ENCODE results near the gene CADPS2.

DNA sequence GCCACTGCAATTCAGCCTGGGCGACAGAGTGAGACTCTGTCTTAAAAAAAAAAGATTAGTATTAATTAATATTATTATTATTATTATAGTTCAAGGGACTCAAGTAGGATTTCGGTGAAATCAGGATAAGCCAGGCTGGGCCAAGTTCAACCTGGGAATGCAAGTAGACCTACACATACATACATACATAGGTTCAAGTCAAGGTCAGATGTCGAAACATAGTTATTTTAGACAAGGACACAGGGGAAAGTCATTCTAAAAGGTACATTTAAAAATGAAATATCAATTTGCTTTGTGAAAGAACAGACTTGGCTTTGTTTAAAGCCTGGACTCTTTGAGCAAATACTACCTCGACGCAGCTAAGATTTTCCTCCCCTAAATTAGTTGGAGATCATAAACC is 336.7 kb downstream of the CADPS2 start:
- TF ChIP-seq, protein P1, sequence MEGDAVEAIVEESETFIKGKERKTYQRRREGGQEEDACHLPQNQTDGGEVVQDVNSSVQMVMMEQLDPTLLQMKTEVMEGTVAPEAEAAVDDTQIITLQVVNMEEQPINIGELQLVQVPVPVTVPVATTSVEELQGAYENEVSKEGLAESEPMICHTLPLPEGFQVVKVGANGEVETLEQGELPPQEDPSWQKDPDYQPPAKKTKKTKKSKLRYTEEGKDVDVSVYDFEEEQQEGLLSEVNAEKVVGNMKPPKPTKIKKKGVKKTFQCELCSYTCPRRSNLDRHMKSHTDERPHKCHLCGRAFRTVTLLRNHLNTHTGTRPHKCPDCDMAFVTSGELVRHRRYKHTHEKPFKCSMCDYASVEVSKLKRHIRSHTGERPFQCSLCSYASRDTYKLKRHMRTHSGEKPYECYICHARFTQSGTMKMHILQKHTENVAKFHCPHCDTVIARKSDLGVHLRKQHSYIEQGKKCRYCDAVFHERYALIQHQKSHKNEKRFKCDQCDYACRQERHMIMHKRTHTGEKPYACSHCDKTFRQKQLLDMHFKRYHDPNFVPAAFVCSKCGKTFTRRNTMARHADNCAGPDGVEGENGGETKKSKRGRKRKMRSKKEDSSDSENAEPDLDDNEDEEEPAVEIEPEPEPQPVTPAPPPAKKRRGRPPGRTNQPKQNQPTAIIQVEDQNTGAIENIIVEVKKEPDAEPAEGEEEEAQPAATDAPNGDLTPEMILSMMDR (IDR thresholded peaks at IDR 0.05), result no peak
- TF ChIP-seq POLR2AphosphoS5 (IDR thresholded peaks at IDR 0.05), result no peak
